H1 (cell line): ENCODE results near the gene SCARB1. TPM values are rescaled to one million over a fixed set of nuclear protein-coding genes. Genes with fewer than 3 reads are reported as not detected.

ENCODE experiments used
- CTCF ChIA-PET: fragments of 300-600 bp; sonication (Branson Sonifier 250); formaldehyde crosslinking; loops from one replicate; lab custom pipeline; 2021; ENCODE audit not compliant: partially characterized antibody; lab: Charles Lee
- POLR2A ChIA-PET: fragments of 300-600 bp; sonication (Branson Sonifier 250); formaldehyde crosslinking; loops from one replicate; lab custom pipeline; 2021; ENCODE audit warnings: inconsistent platforms; ENCODE audit not compliant: partially characterized antibody; lab: Charles Lee
- DNase-seq, 2 experiments: peaks; one replicate each; pipeline versions ENCODE4 v3.0.0 to v3.0.0-alpha.2; 2010 to 2022; ENCODE audit warnings: low spot score in 2 of 2, low read depth in 1 of 2, mixed read lengths in 1 of 2
- FAIRE-seq: peaks from 2 replicates; lab custom pipeline; 2011; peaks lifted over from hg19 to GRCh38; lab: Jason Lieb, UNC
- H2AFZ ChIP-seq: 2 replicates; pipeline ENCODE4 v1.8.1; 2012; ENCODE audit warnings: low read length, inconsistent platforms
- H2AK5ac ChIP-seq: 2 replicates; pipeline ENCODE4 v1.6.1; 2013; ENCODE audit warnings: low read depth, low read length
- H2BK120ac ChIP-seq: replicated peaks from 2 replicates; pipeline ENCODE3; 2013; ENCODE audit warnings: low read depth, low read length, inconsistent platforms
- H2BK12ac ChIP-seq: 2 replicates; pipeline ENCODE4 v1.6.1; 2013; ENCODE audit warnings: low read depth, low read length
- H2BK15ac ChIP-seq: 2 replicates; pipeline ENCODE4 v1.6.1; 2013; ENCODE audit warnings: low read length
- H2BK20ac ChIP-seq: 2 replicates; pipeline ENCODE4 v1.6.1; 2013; ENCODE audit warnings: low read length
- H2BK5ac ChIP-seq: 2 replicates; pipeline ENCODE4 v1.6.1; 2013; ENCODE audit warnings: low read depth, low read length
- H3K14ac ChIP-seq: 2 replicates; pipeline ENCODE4 v1.6.1; 2013; ENCODE audit warnings: inconsistent platforms; ENCODE audit not compliant: insufficient read length
- H3K18ac ChIP-seq: 2 replicates; pipeline ENCODE4 v1.6.1; 2013; ENCODE audit warnings: low read length; ENCODE audit errors: extremely low read depth
- H3K23ac ChIP-seq: 2 replicates; pipeline ENCODE4 v1.6.1; 2013; ENCODE audit warnings: inconsistent platforms; ENCODE audit not compliant: insufficient read length
- H3K23me2 ChIP-seq: 2 replicates; pipeline ENCODE4 v1.6.1; 2013; ENCODE audit warnings: low read depth, low read length
- H3K27ac ChIP-seq: 2 replicates; pipeline ENCODE4 v1.6.1; 2011; ENCODE audit warnings: low read depth, low read length, inconsistent platforms
- H3K27me3 ChIP-seq, 4 experiments: replicated peaks in 1 of 4; 1 replicate in 1 of 4; 2 replicates in 3 of 4; pipeline versions ENCODE4 v1.6.1 to v1.8.1; 2011 to 2013; ENCODE audit warnings: low read length in 3 of 4, mild to moderate bottlenecking in 3 of 4, inconsistent platforms in 2 of 4, mixed read lengths in 2 of 4, moderate library complexity in 1 of 4; ENCODE audit not compliant: control insufficient read depth in 3 of 4, insufficient read depth in 3 of 4; ENCODE audit errors: extremely low read depth in 1 of 4
- H3K36me3 ChIP-seq, 4 experiments: 2 replicates each; pipeline versions ENCODE4 v1.6.1 to v1.8.1; 2011 to 2013; ENCODE audit warnings: mild to moderate bottlenecking in 4 of 4, low read length in 3 of 4, moderate library complexity in 2 of 4, control low read depth in 1 of 4, inconsistent platforms in 1 of 4; ENCODE audit not compliant: insufficient read depth in 4 of 4, control insufficient read depth in 2 of 4
- H3K4ac ChIP-seq: replicated peaks from 2 replicates; pipeline ENCODE3; 2013; ENCODE audit warnings: low read length, low read depth, mixed read lengths, inconsistent platforms; ENCODE audit not compliant: insufficient read length
- H3K4me1 ChIP-seq, 4 experiments: replicated peaks in 1 of 4; 1 replicate in 1 of 4; 2 replicates in 3 of 4; pipeline versions ENCODE4 v1.6.1 to v1.8.1; 2011 to 2013; ENCODE audit warnings: low read length in 3 of 4, inconsistent platforms in 2 of 4, mixed read lengths in 1 of 4; ENCODE audit not compliant: insufficient read depth in 4 of 4, control insufficient read depth in 3 of 4
- H3K4me2 ChIP-seq, 2 experiments: 2 replicates each; pipeline versions ENCODE4 v1.6.1 to v1.8.1; 2011 to 2013; ENCODE audit warnings: low read depth in 2 of 2, low read length in 2 of 2, control low read depth in 1 of 2, inconsistent platforms in 1 of 2, mild to moderate bottlenecking in 1 of 2; ENCODE audit not compliant: insufficient read depth in 1 of 2
- H3K4me3 ChIP-seq, 4 experiments: fragments of 200-600, 300-600 bp in 1 of 4; sonication (generic), shearing (Covaris generic), sonication (Bioruptor Twin) in 1 of 4; 2 replicates each; pipeline versions ENCODE4 v1.5.1 to v1.8.1; 2011 to 2016; ENCODE audit warnings: low read length in 4 of 4, low read depth in 3 of 4, control low read depth in 2 of 4, inconsistent platforms in 2 of 4, mild to moderate bottlenecking in 2 of 4, mixed read lengths in 1 of 4, moderate library complexity in 1 of 4; ENCODE audit not compliant: insufficient read depth in 2 of 4; ENCODE audit errors: extremely low read depth in 1 of 4
- H3K56ac ChIP-seq: replicated peaks from 2 replicates; pipeline ENCODE3; 2013; ENCODE audit warnings: low read depth, mild to moderate bottlenecking, mixed read lengths, low read length, inconsistent platforms; ENCODE audit not compliant: insufficient read length
- H3K79me1 ChIP-seq: 2 replicates; pipeline ENCODE4 v1.6.1; 2013; ENCODE audit warnings: low read depth, low read length, control low read depth
- H3K79me2 ChIP-seq, 2 experiments: 2 replicates each; pipeline versions ENCODE4 v1.6.1 to v1.8.1; 2012 to 2013; ENCODE audit warnings: low read length in 2 of 2, mild to moderate bottlenecking in 2 of 2, inconsistent platforms in 1 of 2; ENCODE audit not compliant: insufficient read depth in 2 of 2, control insufficient read depth in 1 of 2
- H3K9ac ChIP-seq, 4 experiments: replicated peaks in 1 of 4; 1 replicate in 1 of 4; 2 replicates in 3 of 4; pipeline versions ENCODE4 v1.6.1 to v1.8.1; 2011 to 2013; ENCODE audit warnings: low read depth in 3 of 4, low read length in 3 of 4, control low read depth in 2 of 4, mild to moderate bottlenecking in 2 of 4, moderate library complexity in 2 of 4, inconsistent platforms in 1 of 4; ENCODE audit errors: extremely low read depth in 1 of 4
- H3K9me3 ChIP-seq, 2 experiments: 2 replicates each; pipeline versions ENCODE4 v1.6.1 to v1.8.1; 2012 to 2013; ENCODE audit warnings: mild to moderate bottlenecking in 2 of 2, moderate library complexity in 2 of 2, control low read depth in 1 of 2, inconsistent platforms in 1 of 2, low read depth in 1 of 2, low read length in 1 of 2, mixed read lengths in 1 of 2; ENCODE audit not compliant: insufficient read depth in 2 of 2
- H4K20me1 ChIP-seq, 2 experiments: replicated peaks in 1 of 2; 2 replicates each; pipeline versions ENCODE3 to v1.8.1; 2011 to 2013; ENCODE audit warnings: inconsistent platforms in 2 of 2, low read length in 2 of 2, mild to moderate bottlenecking in 1 of 2; ENCODE audit not compliant: insufficient read depth in 2 of 2, control insufficient read depth in 1 of 2
- H4K5ac ChIP-seq: 2 replicates; pipeline ENCODE4 v1.6.1; 2013; ENCODE audit warnings: low read length, low read depth, mixed read lengths, inconsistent platforms; ENCODE audit not compliant: insufficient read length
- H4K8ac ChIP-seq: 2 replicates; pipeline ENCODE4 v1.8.0; 2013; ENCODE audit warnings: mild to moderate bottlenecking, moderate library complexity, low read length, inconsistent platforms; ENCODE audit not compliant: insufficient read depth; ENCODE audit errors: extremely low read depth
- H4K91ac ChIP-seq: replicated peaks from 2 replicates; pipeline ENCODE3; 2013; ENCODE audit warnings: low read length, mixed read lengths, inconsistent platforms; ENCODE audit not compliant: insufficient read length
- GABPA ChIP-seq: IDR thresholded peaks from 2 replicates; pipeline ENCODE4 v1.6.1; 2011; ENCODE audit warnings: mild to moderate bottlenecking, low read length, moderate library complexity, borderline replicate concordance; ENCODE audit not compliant: insufficient read depth
- MAX ChIP-seq: IDR thresholded peaks from 2 replicates; pipeline ENCODE4 v1.6.1; 2012; ENCODE audit warnings: inconsistent platforms
- USF2 ChIP-seq: IDR thresholded peaks from 2 replicates; pipeline ENCODE4 v1.6.1; 2011; ENCODE audit warnings: low read length, improper control_type of control experiment
- WGBS, 2 experiments: shearing (Covaris generic) in 1 of 2; methylation state at CpG; one replicate each; pipeline versions ENCODE4 v1.1.6 to v1.1.7; 2013 to 2015; ENCODE audit warnings: low lambda C conversion rate in 2 of 2, mixed read lengths in 2 of 2, inconsistent platforms in 1 of 2, low coverage in 1 of 2, missing lambda C conversion rate in 1 of 2; ENCODE audit not compliant: insufficient replicate concordance in 2 of 2, insufficient coverage in 1 of 2, insufficient read length in 1 of 2; ENCODE audit errors: extremely low coverage in 1 of 2, missing lambda C conversion rate in 1 of 2; 5-methylcytosine and 5-hydroxymethylcytosine counted together
- polyA plus RNA-seq, 7 experiments: library from polyadenylated mRNA; depleted of rRNA in 3 of 7; stranded (reverse) in 5 of 7; unstranded in 2 of 7; fragments of >200 nt in 5 of 7; fragments of 200-250 nt in 2 of 7; gene quantifications; 1 replicate in 5 of 7; 2 replicates in 1 of 7; 4 replicates in 1 of 7; pipeline versions ENCODE4 v1.2.1 to v1.2.3, GENCODE V29; 2011 to 2013; ENCODE audit warnings: missing spikeins in 2 of 7, mixed read lengths in 2 of 7
- total RNA-seq: library from RNA; stranded (reverse); fragmentation: NEBNext Ultra II Directional; extraction: Animal tissue kit (Norgen Biotek cat#: 25700); gene quantifications from 2 replicates; pipeline ENCODE4 v1.2.1, GENCODE V29; 2021
- TF ChIP-seq, protein P1 (sequence below), 3 experiments: IDR thresholded peaks; 1 replicate in 2 of 3; 2 replicates in 1 of 3; pipeline versions ENCODE4 v1.5.1 to v1.6.1; 2011; ENCODE audit warnings: low read length in 3 of 3, mild to moderate bottlenecking in 3 of 3, inconsistent platforms in 2 of 3, low read depth in 1 of 3, moderate library complexity in 1 of 3; ENCODE audit not compliant: insufficient read depth in 1 of 3; ENCODE audit errors: control extremely low read depth in 1 of 3

Gene SCARB1
- total and polyA plus RNA-seq, 2 of the 8 experiments (the other 6 are each of a cell fraction or from before 2014, with no cell fraction given): 45.3 to 57.1 TPM

- Histone ChIP-seq H4K20me1 (peaks cover 0 to 6% of the 10 kb centered on the region in 2 experiments), H3K36me3 (no peaks in the 10 kb centered on the region; a peak in 2 of 8 replicates), H3K4ac (no peak overlapping the region), H3K79me1 (peaks cover 2% of the 10 kb centered on the region; the same call in 1 of the 2 replicates), H2BK120ac (no peak overlapping the region), H4K5ac (no peak overlapping the region), H3K27me3 (no peaks in the 10 kb centered on the region), H3K27ac (no peak overlapping the region), H2AFZ (no peak overlapping the region), H2BK20ac (no peak overlapping the region), H4K8ac (no peak overlapping the region), H2BK15ac (no peak overlapping the region), H3K79me2 (no peaks in the 10 kb centered on the region), H2BK5ac (no peak overlapping the region), H3K9me3 (no peaks in the 10 kb centered on the region), H3K4me1 (no peaks in the 10 kb centered on the region), H3K9ac (no peak overlapping the region), H3K18ac (no peak overlapping the region), H2BK12ac (no peak overlapping the region), H3K4me2 (no peak overlapping the region), H3K23me2 (no peaks in the 10 kb centered on the region; the same call in 1 of the 2 replicates), H3K14ac (no peak overlapping the region), H2AK5ac (no peak overlapping the region), H3K23ac (no peak overlapping the region), H3K56ac (no peak overlapping the region), H3K4me3 (no peak overlapping the region), H4K91ac (no peak overlapping the region)
- POLR2A ChIA-PET: interaction anchor here (1.1 kb wide), 1 partner anchor 23 kb away, joined by 6 read pairs; no protein-coding TSS in a partner anchor
- 0 out of 2 replicates have a peak, but pooled peaks have one; percentile 45 for TF ChIP-seq MAX
- no peak for TF ChIP-seq GABPA
- peak; percentile 74; the same call in 1 of the 2 replicates for TF ChIP-seq USF2
- TF ChIP-seq, protein P1, sequence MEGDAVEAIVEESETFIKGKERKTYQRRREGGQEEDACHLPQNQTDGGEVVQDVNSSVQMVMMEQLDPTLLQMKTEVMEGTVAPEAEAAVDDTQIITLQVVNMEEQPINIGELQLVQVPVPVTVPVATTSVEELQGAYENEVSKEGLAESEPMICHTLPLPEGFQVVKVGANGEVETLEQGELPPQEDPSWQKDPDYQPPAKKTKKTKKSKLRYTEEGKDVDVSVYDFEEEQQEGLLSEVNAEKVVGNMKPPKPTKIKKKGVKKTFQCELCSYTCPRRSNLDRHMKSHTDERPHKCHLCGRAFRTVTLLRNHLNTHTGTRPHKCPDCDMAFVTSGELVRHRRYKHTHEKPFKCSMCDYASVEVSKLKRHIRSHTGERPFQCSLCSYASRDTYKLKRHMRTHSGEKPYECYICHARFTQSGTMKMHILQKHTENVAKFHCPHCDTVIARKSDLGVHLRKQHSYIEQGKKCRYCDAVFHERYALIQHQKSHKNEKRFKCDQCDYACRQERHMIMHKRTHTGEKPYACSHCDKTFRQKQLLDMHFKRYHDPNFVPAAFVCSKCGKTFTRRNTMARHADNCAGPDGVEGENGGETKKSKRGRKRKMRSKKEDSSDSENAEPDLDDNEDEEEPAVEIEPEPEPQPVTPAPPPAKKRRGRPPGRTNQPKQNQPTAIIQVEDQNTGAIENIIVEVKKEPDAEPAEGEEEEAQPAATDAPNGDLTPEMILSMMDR (IDR thresholded peaks at IDR 0.05; ENCODE audit: control extremely low read depth in 1 of 3, insufficient read depth in 1 of 3, low read depth in 1 of 3, low read length in 3 of 3): no peak
- peak in 1 of 2 experiments; percentile 67 for DNase-seq
- no peak for FAIRE-seq
- CTCF ChIA-PET: interaction anchor here (1.1 kb wide), 1 partner anchor 55 kb away, joined by 3 read pairs; no protein-coding TSS in a partner anchor
- 94% methylated on average over 9 of the region's 9 CpGs; no CpG with 5 or more reads in 1 of the 2 experiments for WGBS, 2 experiments
Observed at GRCh38 chr12:124804011-124804621, 59.5 kb downstream of the SCARB1 start.
